Measurements from ENCODE around the gene TMED10.

TMED10 gene

GRCh38 chr14:75126679-75127473, 49.5 kb downstream of the TMED10 start, which contains the start of gene NEK9:
Gene NEK9, minus strand, starts transcription at chr14:75127048. Its CDS starts 127 bp downstream, at chr14:75126921.
- peak; percentile 88 for DNase-seq

- DNase-seq: no peak
Observed at GRCh38 chr14:75126121-75126544, 50.3 kb downstream of the TMED10 start.

- DNase-seq: no peak
Observed at GRCh38 chr14:75125617-75126016, 50.8 kb downstream of the TMED10 start.

- peak; percentile 40 for DNase-seq
Observed at GRCh38 chr14:75123991-75124390, 52.4 kb downstream of the TMED10 start.

GRCh38 chr14:75121552-75121951, 54.9 kb downstream of the TMED10 start:
- no peak for DNase-seq

- no peak for DNase-seq
Observed at GRCh38 chr14:75120541-75121291, 55.7 kb downstream of the TMED10 start.

GRCh38 chr14:75119056-75119455, 57.4 kb downstream of the TMED10 start:
- no peak for DNase-seq

GRCh38 chr14:75113932-75114539, 62.4 kb downstream of the TMED10 start:
- no peak for DNase-seq

GRCh38 chr14:75109877-75110276, 66.5 kb downstream of the TMED10 start:
- no peak for DNase-seq

GRCh38 chr14:75107186-75107585, 69.2 kb downstream of the TMED10 start:
- DNase-seq: no peak

- DNase-seq: no peak
Observed at GRCh38 chr14:75101491-75101890, 74.9 kb downstream of the TMED10 start.

GRCh38 chr14:75098682-75099081, 77.7 kb downstream of the TMED10 start:
- no peak for DNase-seq

- DNase-seq: no peak
Observed at GRCh38 chr14:75098212-75098611, 78.2 kb downstream of the TMED10 start.

- DNase-seq: no peak
Observed at GRCh38 chr14:75096959-75097358, 79.5 kb downstream of the TMED10 start.

GRCh38 chr14:75095690-75096089, 80.7 kb downstream of the TMED10 start:
- no peak for DNase-seq

GRCh38 chr14:75094896-75095295, 81.5 kb downstream of the TMED10 start:
- no peak for DNase-seq

- no peak for DNase-seq
Observed at GRCh38 chr14:75092698-75093097, 83.7 kb downstream of the TMED10 start.

GRCh38 chr14:75091251-75091650, 85.2 kb downstream of the TMED10 start:
- no peak for DNase-seq

GRCh38 chr14:75090353-75090752, 86.1 kb downstream of the TMED10 start:
- DNase-seq: no peak

- peak; percentile 60 for DNase-seq
Observed at GRCh38 chr14:75088566-75089373, 87.6 kb downstream of the TMED10 start.

- DNase-seq: no peak
Observed at GRCh38 chr14:75088153-75088552, 88.3 kb downstream of the TMED10 start.

- DNase-seq: no peak
Observed at GRCh38 chr14:75084513-75084912, 91.9 kb downstream of the TMED10 start.

GRCh38 chr14:75083271-75083670, 93.1 kb downstream of the TMED10 start:
- DNase-seq: no peak
